ENCODE results near the gene SPG7. TPM values are rescaled to one million over a fixed set of nuclear protein-coding genes. Genes with fewer than 3 reads are reported as not detected.

The SPG7 gene
- total RNA-seq, 1 experiment from 2014 or later: 118 TPM

DNA sequence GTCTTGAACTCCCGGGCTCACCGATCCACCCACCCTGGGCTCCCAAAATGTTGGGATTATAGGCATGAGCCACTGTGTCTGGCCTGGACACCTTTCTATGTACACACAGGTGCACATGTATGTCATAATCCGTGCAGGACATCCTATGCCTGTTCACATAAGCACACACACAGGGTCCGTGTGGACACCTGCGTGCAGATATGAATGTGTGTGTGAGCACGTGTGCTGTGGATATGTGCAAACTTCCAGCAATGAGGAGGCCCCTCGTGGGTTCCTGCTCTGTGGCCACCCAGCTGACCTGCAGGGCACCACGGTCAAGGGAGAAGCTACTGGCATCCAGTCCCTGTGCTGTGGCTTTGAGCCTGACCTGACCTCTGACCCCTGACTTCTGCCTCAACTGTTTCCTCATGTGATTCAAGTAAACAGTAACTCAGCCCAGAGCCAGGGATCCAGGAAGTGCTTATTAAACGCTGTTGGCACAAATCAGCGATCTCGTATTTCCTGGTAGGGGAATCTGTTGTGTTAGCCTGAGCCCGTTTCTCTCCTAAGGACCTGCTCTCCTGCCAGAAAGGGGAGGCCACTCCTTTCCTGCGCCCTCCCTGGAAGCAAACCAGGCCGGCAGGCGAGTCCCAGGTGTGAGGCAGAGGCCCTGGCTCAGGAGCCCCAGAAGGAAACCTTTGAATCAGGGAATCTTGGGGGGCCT, 73.8 kb downstream of the SPG7 start:
- DNase-seq (ENCODE audit: low read depth, low spot score): no peak
- no peaks in the 10 kb centered on the region for H3K9me3 ChIP-seq (ENCODE audit: control insufficient read depth, insufficient read depth, low read depth, low read length)
- H3K36me3 ChIP-seq (ENCODE audit: control insufficient read depth, insufficient read depth, low read length): no peaks in the 10 kb centered on the region
- intact Hi-C loops (cut with micrococcal nuclease; ENCODE audit: unreplicated experiment) (no loop called here), in situ Hi-C loops (cut with HindIII; ENCODE audit: low pct_unique_long_range_greater_than_20kb, low sequenced_read_pairs) (no loop called here)
- CTCF ChIA-PET: no interaction called here
- no peaks in the 10 kb centered on the region for H3K27me3 ChIP-seq (ENCODE audit: control insufficient read depth, insufficient read depth, low read length)
- peak; percentile 18; the same call in 1 of the 2 replicates for ATAC-seq
- TF ChIP-seq SIN3A (IDR thresholded peaks at IDR 0.05; ENCODE audit: borderline replicate concordance, insufficient read depth, low read depth, low read length): no peak
- TF ChIP-seq POLR2AphosphoS5 (IDR thresholded peaks at IDR 0.05; ENCODE audit: low read depth, low read length): no peak
- no peak for TF ChIP-seq TCF7L2 (IDR thresholded peaks at IDR 0.05; ENCODE audit: low read depth, low read length)
- TF ChIP-seq, protein P1, sequence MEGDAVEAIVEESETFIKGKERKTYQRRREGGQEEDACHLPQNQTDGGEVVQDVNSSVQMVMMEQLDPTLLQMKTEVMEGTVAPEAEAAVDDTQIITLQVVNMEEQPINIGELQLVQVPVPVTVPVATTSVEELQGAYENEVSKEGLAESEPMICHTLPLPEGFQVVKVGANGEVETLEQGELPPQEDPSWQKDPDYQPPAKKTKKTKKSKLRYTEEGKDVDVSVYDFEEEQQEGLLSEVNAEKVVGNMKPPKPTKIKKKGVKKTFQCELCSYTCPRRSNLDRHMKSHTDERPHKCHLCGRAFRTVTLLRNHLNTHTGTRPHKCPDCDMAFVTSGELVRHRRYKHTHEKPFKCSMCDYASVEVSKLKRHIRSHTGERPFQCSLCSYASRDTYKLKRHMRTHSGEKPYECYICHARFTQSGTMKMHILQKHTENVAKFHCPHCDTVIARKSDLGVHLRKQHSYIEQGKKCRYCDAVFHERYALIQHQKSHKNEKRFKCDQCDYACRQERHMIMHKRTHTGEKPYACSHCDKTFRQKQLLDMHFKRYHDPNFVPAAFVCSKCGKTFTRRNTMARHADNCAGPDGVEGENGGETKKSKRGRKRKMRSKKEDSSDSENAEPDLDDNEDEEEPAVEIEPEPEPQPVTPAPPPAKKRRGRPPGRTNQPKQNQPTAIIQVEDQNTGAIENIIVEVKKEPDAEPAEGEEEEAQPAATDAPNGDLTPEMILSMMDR (IDR thresholded peaks at IDR 0.05): no peak
- TF ChIP-seq, protein P2, sequence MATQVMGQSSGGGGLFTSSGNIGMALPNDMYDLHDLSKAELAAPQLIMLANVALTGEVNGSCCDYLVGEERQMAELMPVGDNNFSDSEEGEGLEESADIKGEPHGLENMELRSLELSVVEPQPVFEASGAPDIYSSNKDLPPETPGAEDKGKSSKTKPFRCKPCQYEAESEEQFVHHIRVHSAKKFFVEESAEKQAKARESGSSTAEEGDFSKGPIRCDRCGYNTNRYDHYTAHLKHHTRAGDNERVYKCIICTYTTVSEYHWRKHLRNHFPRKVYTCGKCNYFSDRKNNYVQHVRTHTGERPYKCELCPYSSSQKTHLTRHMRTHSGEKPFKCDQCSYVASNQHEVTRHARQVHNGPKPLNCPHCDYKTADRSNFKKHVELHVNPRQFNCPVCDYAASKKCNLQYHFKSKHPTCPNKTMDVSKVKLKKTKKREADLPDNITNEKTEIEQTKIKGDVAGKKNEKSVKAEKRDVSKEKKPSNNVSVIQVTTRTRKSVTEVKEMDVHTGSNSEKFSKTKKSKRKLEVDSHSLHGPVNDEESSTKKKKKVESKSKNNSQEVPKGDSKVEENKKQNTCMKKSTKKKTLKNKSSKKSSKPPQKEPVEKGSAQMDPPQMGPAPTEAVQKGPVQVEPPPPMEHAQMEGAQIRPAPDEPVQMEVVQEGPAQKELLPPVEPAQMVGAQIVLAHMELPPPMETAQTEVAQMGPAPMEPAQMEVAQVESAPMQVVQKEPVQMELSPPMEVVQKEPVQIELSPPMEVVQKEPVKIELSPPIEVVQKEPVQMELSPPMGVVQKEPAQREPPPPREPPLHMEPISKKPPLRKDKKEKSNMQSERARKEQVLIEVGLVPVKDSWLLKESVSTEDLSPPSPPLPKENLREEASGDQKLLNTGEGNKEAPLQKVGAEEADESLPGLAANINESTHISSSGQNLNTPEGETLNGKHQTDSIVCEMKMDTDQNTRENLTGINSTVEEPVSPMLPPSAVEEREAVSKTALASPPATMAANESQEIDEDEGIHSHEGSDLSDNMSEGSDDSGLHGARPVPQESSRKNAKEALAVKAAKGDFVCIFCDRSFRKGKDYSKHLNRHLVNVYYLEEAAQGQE (IDR thresholded peaks at IDR 0.05; ENCODE audit: insufficient read depth in 1 of 2, low read depth in 2 of 2, low read length in 1 of 2): no peak
- H3K4me3 ChIP-seq (ENCODE audit: low read depth in 2 of 2, low read length in 2 of 2): no peak overlapping the region
- POLR2A ChIA-PET: interaction anchor here (0.6 kb wide), 1 partner anchor 19 kb away, joined by 4 read pairs; no protein-coding TSS in a partner anchor
- H3K27ac ChIP-seq (ENCODE audit: low read length): no peak overlapping the region
- peaks cover 11% of the 10 kb centered on the region for H3K4me1 ChIP-seq (ENCODE audit: control insufficient read depth, insufficient read depth, low read length)
- BruUV-seq (replicated peaks): no TSS peak

DNA sequence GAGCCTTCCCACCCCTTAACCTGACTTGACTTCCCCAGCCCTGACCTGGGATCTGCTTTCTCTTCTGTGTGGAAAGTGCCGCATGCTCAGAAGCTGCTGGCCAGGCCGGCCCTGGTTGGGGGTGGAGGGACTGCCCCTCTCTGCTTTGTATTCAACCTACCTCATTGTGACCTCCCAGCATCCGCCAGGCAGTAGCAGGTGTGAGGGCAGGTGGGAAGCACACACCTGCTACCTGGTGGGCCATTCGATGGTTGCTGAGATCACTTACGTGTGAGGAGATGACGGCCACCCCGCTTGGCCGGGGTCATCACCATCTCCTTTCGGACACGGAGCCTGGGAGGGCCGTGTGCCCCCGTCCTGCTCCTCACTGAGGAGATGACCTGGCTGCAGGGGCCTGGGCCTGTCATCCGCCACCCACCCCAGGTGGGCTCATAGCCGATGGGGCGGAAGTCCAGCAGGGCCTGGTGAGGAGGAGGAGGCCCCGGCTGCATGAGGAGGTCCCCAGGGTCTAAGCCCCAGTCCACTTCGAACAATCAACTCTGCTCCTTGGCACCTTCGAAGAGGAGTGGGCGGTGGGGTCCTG, 74.5 kb downstream of the SPG7 start:
- no peaks in the 10 kb centered on the region for H3K27me3 ChIP-seq (ENCODE audit: control insufficient read depth, insufficient read depth, low read length)
- in situ Hi-C loops (cut with HindIII; ENCODE audit: low pct_unique_long_range_greater_than_20kb, low sequenced_read_pairs) (no loop called here), intact Hi-C loops (cut with micrococcal nuclease; ENCODE audit: unreplicated experiment) (no loop called here)
- ATAC-seq (no peak), DNase-seq (ENCODE audit: low read depth, low spot score) (no peak)
- ChIA-PET CTCF (no interaction called here), POLR2A (no interaction called here)
- no TSS peak for BruUV-seq (replicated peaks)
- no peaks in the 10 kb centered on the region for H3K9me3 ChIP-seq (ENCODE audit: control insufficient read depth, insufficient read depth, low read depth, low read length)
- no peaks in the 10 kb centered on the region for H3K36me3 ChIP-seq (ENCODE audit: control insufficient read depth, insufficient read depth, low read length)
- no peak overlapping the region for H3K27ac ChIP-seq (ENCODE audit: low read length)
- TF ChIP-seq TCF7L2 (IDR thresholded peaks at IDR 0.05; ENCODE audit: low read depth, low read length) (no peak), SIN3A (IDR thresholded peaks at IDR 0.05; ENCODE audit: borderline replicate concordance, insufficient read depth, low read depth, low read length) (no peak), POLR2AphosphoS5 (IDR thresholded peaks at IDR 0.05; ENCODE audit: low read depth, low read length) (no peak)
- TF ChIP-seq, protein P2 (IDR thresholded peaks at IDR 0.05; ENCODE audit: insufficient read depth in 1 of 2, low read depth in 2 of 2, low read length in 1 of 2): no peak
- TF ChIP-seq, protein P1 (IDR thresholded peaks at IDR 0.05): no peak
- no peak overlapping the region for H3K4me3 ChIP-seq (ENCODE audit: low read depth in 2 of 2, low read length in 2 of 2)
- peaks cover 11% of the 10 kb centered on the region for H3K4me1 ChIP-seq (ENCODE audit: control insufficient read depth, insufficient read depth, low read length)
